Measurements from ENCODE around the gene WNT4. TPM values are rescaled to one million over a fixed set of nuclear protein-coding genes. Genes with fewer than 3 reads are reported as not detected.

The WNT4 gene
- total RNA-seq, 4 donors from 2014 or later = 21.3 to 42.7 (median 24.5) TPM

- DNase-seq (ENCODE audit: low spot score in 2 of 2) = no peak
- no peak overlapping the region for H3K4me3 ChIP-seq
- WGBS = 65% methylated on average over 14 of the region's 18 CpGs
These were observed 29.2 kb upstream of the WNT4 start for GRCh38 chr1:22171951-22172715.

GRCh38 chr1:22169816-22170215, 26.9 kb upstream of the WNT4 start:
- Histone ChIP-seq H3K9me3 (no peaks in the 10 kb centered on the region), H3K4me1 (peaks cover 17% of the 10 kb centered on the region), H3K36me3 (no peaks in the 10 kb centered on the region), H3K27me3 (no peaks in the 10 kb centered on the region), H3K27ac (no peak overlapping the region), H3K4me3 (no peak overlapping the region)
- no peak for TF ChIP-seq POLR2A (IDR thresholded peaks at IDR 0.05)
- no peak for TF ChIP-seq POLR2AphosphoS5 (IDR thresholded peaks at IDR 0.05)
- no peak for TF ChIP-seq EP300 (IDR thresholded peaks at IDR 0.05)
- TF ChIP-seq CTCF (IDR thresholded peaks at IDR 0.05) = no peak
- no peak for DNase-seq (ENCODE audit: low spot score in 2 of 2)
- WGBS = 91% methylated on average over 4 of the region's 4 CpGs

More at GRCh38 chr1:22171951-22172715, 29.2 kb upstream of the WNT4 start:
- Histone ChIP-seq H3K27ac (no peak overlapping the region), H3K9me3 (no peaks in the 10 kb centered on the region), H3K27me3 (no peaks in the 10 kb centered on the region), H3K36me3 (no peaks in the 10 kb centered on the region), H3K4me1 (peaks cover 17% of the 10 kb centered on the region)
- TF ChIP-seq EP300 (IDR thresholded peaks at IDR 0.05) (no peak), CTCF (IDR thresholded peaks at IDR 0.05) (no peak), POLR2A (IDR thresholded peaks at IDR 0.05) (no peak), POLR2AphosphoS5 (IDR thresholded peaks at IDR 0.05) (no peak)

GRCh38 chr1:22168412-22168973, 25.6 kb upstream of the WNT4 start:
- Histone ChIP-seq H3K4me3 (no peak overlapping the region), H3K4me1 (peaks cover 26% of the 10 kb centered on the region), H3K27ac (no peak overlapping the region), H3K27me3 (no peaks in the 10 kb centered on the region), H3K9me3 (no peaks in the 10 kb centered on the region), H3K36me3 (no peaks in the 10 kb centered on the region)
- WGBS = 50% methylated on average over 4 of the region's 4 CpGs
- no peak for TF ChIP-seq POLR2A (IDR thresholded peaks at IDR 0.05)
- no peak for TF ChIP-seq POLR2AphosphoS5 (IDR thresholded peaks at IDR 0.05)
- no peak for TF ChIP-seq EP300 (IDR thresholded peaks at IDR 0.05)
- TF ChIP-seq CTCF (IDR thresholded peaks at IDR 0.05) = no peak
- no peak for DNase-seq (ENCODE audit: low spot score in 2 of 2)

- DNase-seq (ENCODE audit: low spot score in 2 of 2) = no peak
- 100% methylated on average over 1 of the region's 1 CpG for WGBS
- Histone ChIP-seq H3K27me3 (no peaks in the 10 kb centered on the region), H3K36me3 (no peaks in the 10 kb centered on the region), H3K4me3 (no peak overlapping the region), H3K4me1 (peaks cover 17% of the 10 kb centered on the region), H3K27ac (no peak overlapping the region), H3K9me3 (no peaks in the 10 kb centered on the region)
- TF ChIP-seq EP300 (IDR thresholded peaks at IDR 0.05) (no peak), POLR2A (IDR thresholded peaks at IDR 0.05) (no peak), POLR2AphosphoS5 (IDR thresholded peaks at IDR 0.05) (no peak), CTCF (IDR thresholded peaks at IDR 0.05) (no peak)
These were observed 23.5 kb upstream of the WNT4 start for GRCh38 chr1:22166439-22166838.
